ENCODE results near the gene RASSF7. TPM values are rescaled to one million over a fixed set of nuclear protein-coding genes. Genes with fewer than 3 reads are reported as not detected.
A peak's percentile ranks its signal among the peaks of the same experiment; 100 is the strongest.

RASSF7 gene
- total RNA-seq, 2 donors from 2014 or later: 7.3 to 20.6 TPM

GRCh38 chr11:581752-582151 lies 21.0 kb downstream of the RASSF7 start:
- no peak overlapping the region for H3K27ac ChIP-seq
- peaks cover 38% of the 10 kb centered on the region for H3K36me3 ChIP-seq
- H3K4me3 ChIP-seq: no peak overlapping the region
- H3K4me1 ChIP-seq (ENCODE audit: control insufficient read depth in 1 of 2, low read depth in 2 of 2): peaks cover 33 to 35% of the 10 kb centered on the region in 2 donors
- no peak for TF ChIP-seq CTCF (IDR thresholded peaks at IDR 0.05)
- DNase-seq (ENCODE audit: low spot score) (no peak), ATAC-seq (ENCODE audit: insufficient number of reproducible peaks, low FRiP score, low read depth) (no peak)
- H3K9me3 ChIP-seq: no peaks in the 10 kb centered on the region
- H3K27me3 ChIP-seq (replicated peaks; ENCODE audit: insufficient read depth): no peaks in the 10 kb centered on the region

GRCh38 chr11:584287-584686 lies 23.5 kb downstream of the RASSF7 start:
- H3K9me3 ChIP-seq: no peaks in the 10 kb centered on the region
- no peaks in the 10 kb centered on the region for H3K27me3 ChIP-seq (replicated peaks; ENCODE audit: insufficient read depth)
- H3K27ac ChIP-seq: no peak overlapping the region
- H3K36me3 ChIP-seq: peaks cover 62% of the 10 kb centered on the region
- no peak for TF ChIP-seq CTCF (IDR thresholded peaks at IDR 0.05)
- no peak overlapping the region for H3K4me3 ChIP-seq
- DNase-seq (ENCODE audit: low spot score) (no peak), ATAC-seq (ENCODE audit: insufficient number of reproducible peaks, low FRiP score, low read depth) (no peak)
- peaks cover 9 to 11% of the 10 kb centered on the region in 2 donors for H3K4me1 ChIP-seq (ENCODE audit: control insufficient read depth in 1 of 2, low read depth in 2 of 2)

GRCh38 chr11:586376-587316 lies 25.9 kb downstream of the RASSF7 start:
- no peak for ATAC-seq (ENCODE audit: insufficient number of reproducible peaks, low FRiP score, low read depth)
- no peak overlapping the region for H3K27ac ChIP-seq
- H3K27me3 ChIP-seq (replicated peaks; ENCODE audit: insufficient read depth): no peaks in the 10 kb centered on the region
- H3K36me3 ChIP-seq: peaks cover 78% of the 10 kb centered on the region
- H3K4me1 ChIP-seq (ENCODE audit: control insufficient read depth in 1 of 2, low read depth in 2 of 2): no peaks in the 10 kb centered on the region
- no peak for TF ChIP-seq CTCF (IDR thresholded peaks at IDR 0.05)
- DNase-seq (ENCODE audit: low spot score): no peak
- H3K9me3 ChIP-seq: no peaks in the 10 kb centered on the region
- H3K4me3 ChIP-seq: no peak overlapping the region

- DNase-seq (ENCODE audit: low spot score): no peak
- Histone ChIP-seq H3K36me3 (peaks cover 76% of the 10 kb centered on the region), H3K4me3 (no peak overlapping the region), H3K27me3 (replicated peaks; ENCODE audit: insufficient read depth) (no peaks in the 10 kb centered on the region), H3K4me1 (ENCODE audit: control insufficient read depth in 1 of 2, low read depth in 2 of 2) (no peaks in the 10 kb centered on the region), H3K27ac (no peak overlapping the region), H3K9me3 (no peaks in the 10 kb centered on the region)
- ATAC-seq (ENCODE audit: insufficient number of reproducible peaks, low FRiP score, low read depth): no peak
- no peak for TF ChIP-seq CTCF (IDR thresholded peaks at IDR 0.05)
These were observed 26.8 kb downstream of the RASSF7 start for GRCh38 chr11:587546-587945.

- no peaks in the 10 kb centered on the region for H3K4me1 ChIP-seq (ENCODE audit: control insufficient read depth in 1 of 2, low read depth in 2 of 2)
- H3K27ac ChIP-seq: peak overlapping the region in 1 of 2 donors; percentile 49
- no peaks in the 10 kb centered on the region for H3K9me3 ChIP-seq
- ATAC-seq (ENCODE audit: insufficient number of reproducible peaks, low FRiP score, low read depth) (no peak), DNase-seq (ENCODE audit: low spot score) (no peak)
- no peak overlapping the region for H3K4me3 ChIP-seq
- H3K36me3 ChIP-seq: peaks cover 77% of the 10 kb centered on the region
- H3K27me3 ChIP-seq (replicated peaks; ENCODE audit: insufficient read depth): no peaks in the 10 kb centered on the region
- no peak for TF ChIP-seq CTCF (IDR thresholded peaks at IDR 0.05)
These were observed 27.2 kb downstream of the RASSF7 start for GRCh38 chr11:587978-588380.
